GM12864 (cell line): ENCODE measurements around the gene GCKR.

Experiments used
- DNase-seq: peaks from one replicate; pipeline ENCODE4 v3.0.0-alpha.2; 2011; ENCODE audit warnings: low read depth
- H3K4me3 ChIP-seq: 2 replicates; pipeline ENCODE4 v1.5.1; 2011; ENCODE audit warnings: mild to moderate bottlenecking, low read depth, low read length, control low read depth
- TF ChIP-seq, protein P1 (sequence below): IDR thresholded peaks from 2 replicates; pipeline ENCODE4 v1.5.1; 2011; ENCODE audit warnings: low read depth, mild to moderate bottlenecking, moderate library complexity, low read length, control low read depth, inconsistent platforms; ENCODE audit errors: missing control alignments

GCKR gene

DNA sequence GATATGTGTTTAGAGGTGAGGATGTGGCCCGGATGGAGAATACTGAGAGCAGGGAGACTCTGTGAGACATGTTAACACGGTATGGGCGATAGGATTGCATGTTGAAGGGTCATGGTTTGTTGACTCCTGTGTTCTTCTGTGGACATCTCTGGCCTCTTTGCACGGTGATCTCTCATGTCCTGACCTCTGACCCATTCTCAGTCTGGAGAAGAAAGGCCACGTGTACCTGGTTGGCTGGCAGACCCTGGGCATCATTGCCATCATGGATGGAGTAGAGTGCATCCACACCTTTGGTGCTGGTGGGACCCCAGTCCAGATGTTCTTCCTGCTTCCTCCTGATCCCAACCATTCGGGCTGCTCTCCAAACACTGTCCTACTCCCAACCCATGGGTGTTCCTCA, 9.9 kb downstream of the GCKR start:
- TF ChIP-seq, protein P1, sequence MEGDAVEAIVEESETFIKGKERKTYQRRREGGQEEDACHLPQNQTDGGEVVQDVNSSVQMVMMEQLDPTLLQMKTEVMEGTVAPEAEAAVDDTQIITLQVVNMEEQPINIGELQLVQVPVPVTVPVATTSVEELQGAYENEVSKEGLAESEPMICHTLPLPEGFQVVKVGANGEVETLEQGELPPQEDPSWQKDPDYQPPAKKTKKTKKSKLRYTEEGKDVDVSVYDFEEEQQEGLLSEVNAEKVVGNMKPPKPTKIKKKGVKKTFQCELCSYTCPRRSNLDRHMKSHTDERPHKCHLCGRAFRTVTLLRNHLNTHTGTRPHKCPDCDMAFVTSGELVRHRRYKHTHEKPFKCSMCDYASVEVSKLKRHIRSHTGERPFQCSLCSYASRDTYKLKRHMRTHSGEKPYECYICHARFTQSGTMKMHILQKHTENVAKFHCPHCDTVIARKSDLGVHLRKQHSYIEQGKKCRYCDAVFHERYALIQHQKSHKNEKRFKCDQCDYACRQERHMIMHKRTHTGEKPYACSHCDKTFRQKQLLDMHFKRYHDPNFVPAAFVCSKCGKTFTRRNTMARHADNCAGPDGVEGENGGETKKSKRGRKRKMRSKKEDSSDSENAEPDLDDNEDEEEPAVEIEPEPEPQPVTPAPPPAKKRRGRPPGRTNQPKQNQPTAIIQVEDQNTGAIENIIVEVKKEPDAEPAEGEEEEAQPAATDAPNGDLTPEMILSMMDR: no peak
- H3K4me3 ChIP-seq: no peak overlapping the region
- DNase-seq: no peak

DNA sequence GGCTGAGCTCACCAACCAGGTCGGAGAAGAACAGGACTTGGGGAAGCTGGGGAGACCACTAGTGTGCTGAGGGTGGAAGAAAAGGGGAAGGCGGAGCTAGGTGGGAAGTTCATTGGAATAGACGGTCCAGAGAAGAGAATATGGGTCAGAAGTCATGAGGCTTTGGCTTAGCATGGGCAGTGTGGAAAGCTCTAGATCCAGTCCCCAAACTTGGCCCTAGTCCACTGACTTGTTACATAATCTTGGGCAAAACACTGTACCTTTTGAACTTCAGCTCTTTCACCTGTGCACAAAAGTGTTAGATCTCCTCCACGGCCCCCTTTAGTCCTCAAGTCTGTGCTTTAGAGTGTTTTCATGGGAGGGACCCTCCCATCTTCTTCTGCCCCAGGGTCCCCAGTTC, 10.7 kb downstream of the GCKR start:
- DNase-seq: no peak
- TF ChIP-seq, protein P1: no peak
- H3K4me3 ChIP-seq: no peak overlapping the region

DNA sequence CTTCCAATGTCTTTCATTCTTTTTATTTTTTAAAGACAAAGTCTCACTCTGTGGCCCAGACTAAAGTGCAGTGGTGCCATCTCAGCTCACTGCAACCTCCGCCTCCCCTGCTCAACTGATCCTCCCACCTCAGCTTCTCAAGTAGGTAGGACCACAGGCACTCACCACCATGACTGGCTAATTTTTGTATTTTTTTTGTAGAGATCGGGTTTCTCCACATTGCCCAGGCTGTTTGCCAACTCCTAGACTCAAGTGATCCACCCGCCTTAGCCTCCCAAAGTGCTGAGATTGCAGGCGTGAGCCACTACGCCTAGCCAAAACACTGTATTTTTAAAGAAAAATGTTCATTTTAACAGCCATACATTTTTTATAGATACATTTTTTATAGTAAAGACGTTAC, 12.7 kb downstream of the GCKR start:
- no peak for DNase-seq
- TF ChIP-seq, protein P1: no peak

DNA sequence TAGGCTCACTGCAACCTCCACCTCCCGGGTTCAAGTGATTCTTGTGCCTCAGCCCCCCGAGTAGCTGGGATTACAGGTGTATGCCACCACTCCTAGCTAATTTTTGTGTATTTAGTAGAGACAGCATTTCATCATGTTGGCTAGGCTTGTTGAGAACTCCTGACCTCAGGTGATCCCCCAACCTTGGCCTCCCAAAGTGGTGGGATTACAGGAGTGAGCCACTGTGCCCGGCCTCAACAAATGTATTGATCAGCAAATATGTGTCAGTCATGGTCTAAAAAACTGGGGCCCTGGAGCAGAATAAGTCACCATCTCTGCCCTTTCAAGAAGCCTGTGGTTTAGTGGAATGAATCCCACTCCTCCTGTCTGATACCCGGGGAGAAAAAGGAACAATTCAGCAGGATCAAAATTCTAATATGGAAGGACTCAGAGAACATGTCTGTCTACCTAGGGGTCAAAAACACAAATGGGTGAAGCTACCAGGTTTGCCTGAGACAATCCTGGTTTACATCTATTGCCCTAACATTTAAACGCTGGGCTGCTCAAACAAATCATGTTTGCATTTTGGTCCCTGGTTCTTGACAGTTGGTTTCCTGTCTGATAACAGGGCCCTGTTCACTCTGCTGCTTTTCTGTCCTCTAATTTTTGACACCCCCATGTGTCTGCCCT, 21.6 kb downstream of the GCKR start:
- TF ChIP-seq, protein P1: no peak
- no peak overlapping the region for H3K4me3 ChIP-seq
- DNase-seq: no peak

More for the DNA sequence above, 12.7 kb downstream of the GCKR start:
- no peak overlapping the region for H3K4me3 ChIP-seq

DNA sequence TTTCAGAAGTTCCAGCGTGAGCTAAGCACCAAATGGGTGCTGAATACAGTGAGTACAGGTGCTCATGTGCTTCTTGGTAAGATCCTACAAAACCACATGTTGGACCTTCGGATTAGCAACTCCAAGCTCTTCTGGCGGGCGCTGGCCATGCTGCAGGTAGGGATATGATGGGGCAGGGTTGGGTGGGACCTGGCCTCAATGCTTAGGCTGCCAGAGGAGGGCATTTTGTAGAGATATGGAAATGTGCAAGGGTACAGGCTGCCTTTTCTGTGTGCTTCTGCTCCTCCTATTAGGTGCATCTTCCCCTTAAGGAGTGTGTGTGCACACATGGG, 22.1 kb downstream of the GCKR start:
- TF ChIP-seq, protein P1: no peak
- no peak overlapping the region for H3K4me3 ChIP-seq
- DNase-seq: no peak

DNA sequence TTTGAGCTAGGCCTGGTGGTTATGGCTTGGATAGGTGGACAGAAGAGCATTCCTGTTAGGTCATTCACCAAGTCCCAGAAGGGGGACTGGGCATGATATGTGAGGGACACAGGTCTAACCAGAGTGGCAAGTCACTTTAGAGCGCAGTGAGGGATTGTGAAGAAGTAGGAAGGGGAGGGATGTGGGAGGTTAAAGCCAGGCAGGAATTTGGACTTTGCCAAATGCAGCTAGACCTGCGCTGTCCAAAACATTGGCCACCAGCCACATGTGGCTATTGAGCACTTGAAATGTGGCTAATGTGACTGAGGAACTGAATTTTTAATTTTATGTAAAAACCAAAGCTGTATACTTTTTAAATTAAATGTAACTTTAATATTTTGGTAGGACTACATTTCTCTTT, 23.7 kb downstream of the GCKR start:
- no peak for DNase-seq
- TF ChIP-seq, protein P1: no peak

DNA sequence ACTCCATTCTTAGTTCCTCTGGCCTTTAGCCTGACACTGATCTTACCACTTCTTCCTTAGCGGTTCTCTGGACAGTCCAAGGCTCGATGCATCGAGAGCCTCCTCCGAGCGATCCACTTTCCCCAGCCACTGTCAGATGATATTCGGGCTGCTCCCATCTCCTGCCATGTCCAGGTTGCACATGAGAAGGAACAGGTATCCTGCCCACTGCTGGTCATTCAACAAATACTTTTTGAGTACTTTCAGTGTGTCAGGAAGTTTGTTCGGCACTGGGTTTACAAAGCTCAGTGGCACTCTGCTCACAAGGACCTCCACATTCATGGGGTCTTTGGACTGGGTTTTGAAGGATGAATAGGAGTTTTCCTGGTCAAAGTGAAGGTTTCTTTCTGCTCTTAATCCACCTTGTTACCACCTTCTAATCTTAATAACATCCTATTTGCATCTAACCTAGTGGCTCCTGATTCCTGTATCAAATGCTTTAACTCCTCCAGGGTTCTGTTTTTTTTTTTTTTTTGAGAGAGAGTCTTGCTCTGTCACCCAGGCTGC, 25.8 kb downstream of the GCKR start:
- no peak for DNase-seq
- TF ChIP-seq, protein P1: no peak
- H3K4me3 ChIP-seq: no peak overlapping the region

More for the DNA sequence above, 23.7 kb downstream of the GCKR start:
- H3K4me3 ChIP-seq: no peak overlapping the region
